Ishikawa (cell line): Measurements from ENCODE around the gene ADD1.

Source experiments
- EGR1 ChIP-seq: IDR thresholded peaks from 2 replicates; pipeline ENCODE4 v1.6.1; 2012
- RAD21 ChIP-seq: IDR thresholded peaks from 2 replicates; pipeline ENCODE4 v1.6.1; 2012; ENCODE audit warnings: low read depth
- REST ChIP-seq: IDR thresholded peaks from 2 replicates; pipeline ENCODE4 v1.6.1; 2012; ENCODE audit warnings: low read depth, mild to moderate bottlenecking
- TAF1 ChIP-seq: IDR thresholded peaks from 2 replicates; pipeline ENCODE4 v1.6.1; 2012; ENCODE audit warnings: low read depth, mild to moderate bottlenecking

- TF ChIP-seq RAD21 (no peak), REST (no peak), EGR1 (no peak), TAF1 (no peak)
These were observed 95.3 kb downstream of the ADD1 start for GRCh38 chr4:2938906-2939305.
